ENCODE measurements around the gene DAB2. TPM values are rescaled to one million over a fixed set of nuclear protein-coding genes. Genes with fewer than 3 reads are reported as not detected.

Gene DAB2
- total and polyA plus RNA-seq, 2 of the 8 experiments (the other 6 are each of a cell fraction or from before 2014, with no cell fraction given), result 2.6 to 4.9 TPM

DNA sequence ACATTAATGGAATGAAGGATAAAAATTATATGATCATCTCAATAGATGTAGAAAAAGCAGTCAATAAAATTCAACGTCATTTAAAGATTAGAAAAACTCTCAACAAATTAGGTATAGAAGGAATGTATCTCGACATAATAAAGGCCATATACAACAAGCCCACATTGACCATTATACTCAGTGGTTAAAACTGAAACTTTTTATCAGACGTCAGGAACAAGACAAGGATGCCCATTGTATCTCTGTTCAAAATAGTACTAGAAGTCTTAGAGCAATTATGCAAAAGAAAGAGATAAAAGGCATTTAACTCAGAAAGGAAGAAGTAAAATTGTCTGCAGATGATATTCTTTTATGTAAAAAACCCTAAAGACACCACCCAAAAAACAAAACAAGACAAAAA, 101.2 kb downstream of the DAB2 start (continued):
- TF ChIP-seq RFX5 (IDR thresholded peaks at IDR 0.05; ENCODE audit: borderline replicate concordance, low read depth, low read length) (no peak), CBX5 (IDR thresholded peaks at IDR 0.05; ENCODE audit: low read depth, low read length) (no peak), KDM4A (IDR thresholded peaks at IDR 0.05; ENCODE audit: low read depth, low read length, severe bottlenecking) (no peak)

Other genes with a start within 250 kb of the DAB2 start
- gene FYB1, start 205.4 kb downstream of the DAB2 start, total RNA-seq (2021; fragmentation: NEBNext Ultra II Directional; extraction: Animal tissue kit (Norgen Biotek cat#: 25700)), result not detected in 2 replicates
- gene FYB1, start 205.4 kb downstream of the DAB2 start, polyA plus RNA-seq (2011; rRNA removed), result not detected in 2 replicates
- gene C9, start 60.5 kb downstream of the DAB2 start, total RNA-seq (2021; fragmentation: NEBNext Ultra II Directional; extraction: Animal tissue kit (Norgen Biotek cat#: 25700)), result not detected in 2 replicates
- gene C9, start 60.5 kb downstream of the DAB2 start, polyA plus RNA-seq (2011; rRNA removed), result not detected in 2 replicates